Ovary (tissue), 9 donors: Measurements from ENCODE around the gene EPS8L1. TPM values are rescaled to one million over a fixed set of nuclear protein-coding genes. Genes with fewer than 3 reads are reported as not detected.

Source experiments
- DNase-seq, 5 donors: peaks; one replicate each; pipeline ENCODE4 v3.0.0-alpha.2; 2019 to 2020
- H3K27ac ChIP-seq, 2 donors: fragments of 200-600 bp; one replicate each; pipeline versions ENCODE4 v1.5.1 to v1.8.0; 2019 to 2022
- H3K27me3 ChIP-seq: fragments of 200-600 bp; one replicate; pipeline ENCODE4 v1.8.0; 2022
- H3K36me3 ChIP-seq: fragments of 200-600 bp; sonication (generic); one replicate; pipeline ENCODE4 v1.5.1; 2019
- H3K4me1 ChIP-seq: one replicate; pipeline ENCODE4 v1.8.1; 2013; ENCODE audit warnings: mild to moderate bottlenecking, moderate library complexity; ENCODE audit not compliant: insufficient read depth
- H3K4me3 ChIP-seq: fragments of 200-600 bp; sonication (generic); one replicate; pipeline ENCODE4 v1.5.1; 2017
- H3K9me3 ChIP-seq, 2 donors: fragments of 200-600 bp in 1 of 2; sonication (generic) in 1 of 2; one replicate each; pipeline versions ENCODE4 v1.5.1 to v1.8.1; 2013 to 2019; ENCODE audit warnings: mild to moderate bottlenecking in 1 of 2, moderate library complexity in 1 of 2
- EP300 ChIP-seq: sonication (generic); formaldehyde crosslinking; IDR thresholded peaks from one replicate; pipeline ENCODE4 v1.6.1; 2017; ENCODE audit warnings: antibody characterized with exemption
- POLR2A ChIP-seq: fragments of 450-650 bp; IDR thresholded peaks from one replicate; pipeline ENCODE4 v1.6.1; 2017; ENCODE audit warnings: antibody characterized with exemption, mild to moderate bottlenecking, moderate library complexity
- WGBS, 3 donors: extraction: QIAGEN DNeasy Blood & Tissue Kit in 1 of 3; methylation state at CpG; one replicate each; pipeline versions ENCODE4 v1.1.5 to v1.1.7; 2013 to 2017; 5-methylcytosine and 5-hydroxymethylcytosine counted together
- intact Hi-C, 4 donors: fragments of 100-400 bp; cut with DNase I; formaldehyde crosslinking; loops; one replicate each; pipeline versions ENCODE4 v1.11.0 to v1.15.1; 2022 to 2023
- polyA plus RNA-seq, 2 donors: library from polyadenylated mRNA; stranded (reverse); fragments of 200-250 nt in 1 of 2; fragments of 350-450 nt in 1 of 2; fragmentation: Illumina TruSeq in 1 of 2; extraction: RNeasy Lipid Tissue Mini Kit (QIAGEN cat#74804) in 1 of 2; gene quantifications; one replicate each; pipeline ENCODE4 v1.2.3, GENCODE V29; 2013 to 2014
- total RNA-seq, 7 donors: library from RNA; depleted of rRNA in 2 of 7; stranded (reverse); fragments of >200 nt in 2 of 7; fragmentation: NEBNext Ultra II Directional in 3 of 7; extraction: Animal tissue kit (Norgen Biotek cat#: 25700) in 3 of 7; gene quantifications; one replicate each; pipeline versions ENCODE4 v1.1.0 to v1.2.4, GENCODE V29; 2016 to 2023
- TF ChIP-seq, protein P1 (sequence below), 3 donors: fragments of 450-650 bp in 2 of 3; fragments of 200-600 bp in 1 of 3; IDR thresholded peaks; one replicate each; pipeline versions ENCODE4 v1.5.1 to v1.8.0; 2016 to 2022; ENCODE audit warnings: antibody characterized with exemption in 3 of 3, mild to moderate bottlenecking in 1 of 3
- donor health status: DM: no; HTN: no; CAD: no; lungs with moderate emphysema.
- donor health status: DM: no; HTN: no; CAD: no.
- donor health status: Bipolar disorder and iron deficiency.
- donor health status: DM: yes; HTN: yes; CAD: no.
- donor health status: DM: no; HTN: no; CAD: no.
- donor health status: DM: yes; HTN: yes; CAD: no.

Gene EPS8L1
- total and polyA plus RNA-seq, 9 donors: 0.87 to 142 (median 5.1) TPM

DNA sequence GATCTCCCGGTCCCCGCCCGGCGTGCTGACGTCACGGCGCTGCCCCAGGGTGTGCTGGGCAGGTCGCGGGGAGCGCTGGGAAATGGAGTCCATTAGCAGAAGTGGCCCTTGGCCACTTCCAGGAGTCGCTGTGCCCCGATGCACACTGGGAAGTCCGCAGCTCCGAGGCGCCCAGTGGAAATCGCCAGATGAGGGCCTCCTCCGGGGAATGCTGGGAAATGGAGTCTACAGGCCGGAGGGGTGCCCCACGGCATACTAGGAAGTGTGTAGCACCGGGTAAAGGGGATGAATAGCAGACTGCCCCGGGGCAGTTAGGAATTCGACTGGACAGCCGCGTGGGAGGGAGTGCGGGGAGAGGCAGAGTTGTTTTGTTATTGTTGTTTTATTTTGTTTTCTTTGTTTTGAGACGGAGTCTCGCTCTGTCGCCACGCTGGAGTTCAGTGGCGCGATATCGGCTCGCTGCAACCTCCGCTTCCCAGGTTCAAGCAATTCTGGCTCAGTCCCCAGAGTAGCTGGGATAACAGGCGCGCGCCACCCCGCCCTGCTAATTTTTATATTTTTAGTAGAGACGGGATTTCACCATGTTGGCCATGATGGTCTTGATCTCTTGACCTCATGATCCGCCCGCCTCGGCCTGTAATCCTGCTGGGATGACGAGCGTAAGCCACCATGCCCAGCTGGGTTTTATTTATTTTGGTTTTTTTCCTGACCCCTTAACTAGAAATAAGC is 42.2 kb downstream of the EPS8L1 start:
- H3K4me1 ChIP-seq: peaks cover 17% of the 10 kb centered on the region
- TF ChIP-seq, protein P1, sequence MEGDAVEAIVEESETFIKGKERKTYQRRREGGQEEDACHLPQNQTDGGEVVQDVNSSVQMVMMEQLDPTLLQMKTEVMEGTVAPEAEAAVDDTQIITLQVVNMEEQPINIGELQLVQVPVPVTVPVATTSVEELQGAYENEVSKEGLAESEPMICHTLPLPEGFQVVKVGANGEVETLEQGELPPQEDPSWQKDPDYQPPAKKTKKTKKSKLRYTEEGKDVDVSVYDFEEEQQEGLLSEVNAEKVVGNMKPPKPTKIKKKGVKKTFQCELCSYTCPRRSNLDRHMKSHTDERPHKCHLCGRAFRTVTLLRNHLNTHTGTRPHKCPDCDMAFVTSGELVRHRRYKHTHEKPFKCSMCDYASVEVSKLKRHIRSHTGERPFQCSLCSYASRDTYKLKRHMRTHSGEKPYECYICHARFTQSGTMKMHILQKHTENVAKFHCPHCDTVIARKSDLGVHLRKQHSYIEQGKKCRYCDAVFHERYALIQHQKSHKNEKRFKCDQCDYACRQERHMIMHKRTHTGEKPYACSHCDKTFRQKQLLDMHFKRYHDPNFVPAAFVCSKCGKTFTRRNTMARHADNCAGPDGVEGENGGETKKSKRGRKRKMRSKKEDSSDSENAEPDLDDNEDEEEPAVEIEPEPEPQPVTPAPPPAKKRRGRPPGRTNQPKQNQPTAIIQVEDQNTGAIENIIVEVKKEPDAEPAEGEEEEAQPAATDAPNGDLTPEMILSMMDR (IDR thresholded peaks at IDR 0.05): peak in 1 of 3 donors; percentile 28
- peak; percentile 67 for TF ChIP-seq EP300
- no peak for TF ChIP-seq POLR2A
- intact Hi-C loops: loop anchor here in 2 of 4 donors (5.0 to 10.0 kb wide), 3 partner anchors 139 to 557 kb away; partner anchors contain the start of genes EPN1 (in 1 of the 2) and PPP6R1 (in 1 of the 2)
- no peaks in the 10 kb centered on the region for H3K9me3 ChIP-seq
- peak overlapping the region; percentile 61 for H3K4me3 ChIP-seq
- peak overlapping the region; percentile 65 to 76 for H3K27ac ChIP-seq
- no peaks in the 10 kb centered on the region for H3K27me3 ChIP-seq
- no peaks in the 10 kb centered on the region for H3K36me3 ChIP-seq
- WGBS, 3 donors: 1% methylated on average over 34 to 44 of the region's 44 CpGs
- peak; percentile 97 to 99 (median 99) for DNase-seq

DNA sequence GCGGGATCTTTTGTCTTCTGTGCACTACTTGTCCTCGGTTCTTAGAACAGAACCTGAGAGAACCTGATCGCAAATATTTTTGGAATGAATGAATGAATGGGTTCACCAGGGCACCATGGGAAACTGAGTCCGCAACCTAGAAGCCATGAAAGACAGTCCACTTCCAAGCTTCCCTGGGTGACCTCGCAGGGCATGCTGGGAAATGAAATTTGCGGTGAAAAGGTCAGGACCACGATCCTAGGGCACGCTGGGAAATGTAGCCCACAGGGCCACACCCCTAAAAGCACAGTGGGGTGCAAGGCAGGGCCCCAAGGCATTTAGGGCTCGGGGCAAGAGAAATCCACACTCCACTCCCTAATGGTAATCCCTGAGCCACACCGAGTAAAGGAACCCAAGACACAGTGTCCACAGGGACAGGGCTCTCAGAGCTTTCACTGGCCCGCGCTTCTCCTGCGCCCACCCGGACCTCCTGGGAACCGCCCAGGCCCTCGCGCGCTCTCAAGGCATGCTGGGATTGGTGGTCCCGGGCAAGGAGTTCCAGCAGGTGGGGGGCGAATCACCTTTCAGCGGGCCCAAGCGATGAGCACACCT is 42.8 kb downstream of the EPS8L1 start:
- TF ChIP-seq, protein P1 (IDR thresholded peaks at IDR 0.05): no peak
- TF ChIP-seq EP300 (no peak), POLR2A (no peak)
- DNase-seq: peak; percentile 38 to 64 (median 59)
- intact Hi-C loops: loop anchor here in 2 of 4 donors (5.0 to 10.0 kb wide), 3 partner anchors 139 to 556 kb away; partner anchors contain the start of genes EPN1 (in 1 of the 2) and PPP6R1 (in 1 of the 2)
- Histone ChIP-seq H3K4me3 (peak overlapping the region; percentile 55), H3K4me1 (peaks cover 14% of the 10 kb centered on the region), H3K36me3 (no peaks in the 10 kb centered on the region), H3K27me3 (no peaks in the 10 kb centered on the region), H3K27ac (peak overlapping the region; percentile 65 to 76), H3K9me3 (no peaks in the 10 kb centered on the region)
- 13 to 28% (median 23%) methylated on average over 18 to 22 of the region's 22 CpGs for WGBS, 3 donors

DNA sequence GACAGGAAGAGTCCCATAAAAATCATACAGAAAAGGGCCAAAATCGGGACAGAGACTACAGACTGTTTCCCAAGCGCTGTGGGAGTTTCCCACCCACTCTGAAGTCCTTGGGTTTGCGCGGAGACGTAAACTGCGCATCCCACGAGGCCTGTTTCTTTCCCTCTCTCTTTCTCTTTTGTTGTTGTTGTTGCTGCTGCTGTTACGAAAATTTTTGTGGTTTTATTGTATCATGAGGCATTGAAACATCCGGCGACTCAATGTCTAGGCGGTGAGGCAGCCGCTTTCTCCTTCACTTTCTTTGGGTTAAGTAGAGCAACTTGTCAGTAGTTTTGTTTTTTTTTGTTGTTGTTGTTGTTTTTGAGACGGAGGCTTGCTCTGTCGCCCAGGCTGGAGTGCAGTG is 43.4 kb downstream of the EPS8L1 start:
- Histone ChIP-seq H3K4me3 (no peak overlapping the region), H3K36me3 (no peaks in the 10 kb centered on the region), H3K9me3 (no peaks in the 10 kb centered on the region), H3K27me3 (no peaks in the 10 kb centered on the region), H3K27ac (no peak overlapping the region), H3K4me1 (peaks cover 8% of the 10 kb centered on the region)
- 80 to 81% (median 80%) methylated on average over 14 of the region's 14 CpGs for WGBS, 3 donors
- no peak for DNase-seq
- intact Hi-C loops: loop anchor here in 2 of 4 donors (5.0 to 10.0 kb wide), 3 partner anchors 138 to 556 kb away; partner anchors contain the start of genes EPN1 (in 1 of the 2) and PPP6R1 (in 1 of the 2)
- TF ChIP-seq, protein P1 (IDR thresholded peaks at IDR 0.05): no peak
- TF ChIP-seq POLR2A: no peak
- no peak for TF ChIP-seq EP300

DNA sequence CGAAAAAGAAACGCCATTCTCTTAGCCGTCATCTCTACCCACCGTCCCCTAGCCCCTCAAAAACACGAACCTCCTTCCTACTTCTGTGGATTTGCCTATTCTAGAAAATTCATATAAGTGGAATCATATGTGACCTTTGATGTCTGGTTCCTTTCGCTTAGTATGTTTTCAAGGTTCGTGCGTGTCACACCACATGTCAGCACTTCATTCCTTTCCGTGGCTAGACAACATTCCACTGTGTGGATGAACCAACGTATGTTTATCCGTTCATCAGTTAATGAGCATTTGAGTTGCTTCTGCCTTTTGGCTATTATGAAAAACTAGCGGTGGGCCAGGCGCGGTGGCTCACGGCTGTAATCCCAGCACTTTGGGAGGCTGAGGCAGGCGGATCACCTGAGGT is 55.8 kb downstream of the EPS8L1 start:
- Histone ChIP-seq H3K27ac (no peak overlapping the region), H3K27me3 (no peaks in the 10 kb centered on the region), H3K36me3 (no peaks in the 10 kb centered on the region), H3K4me3 (no peak overlapping the region), H3K4me1 (no peaks in the 10 kb centered on the region), H3K9me3 (no peaks in the 10 kb centered on the region)
- 78 to 88% (median 84%) methylated on average over 16 of the region's 16 CpGs for WGBS, 3 donors
- TF ChIP-seq, protein P1 (IDR thresholded peaks at IDR 0.05): no peak
- no peak for TF ChIP-seq EP300
- TF ChIP-seq POLR2A: no peak
- intact Hi-C loops: no loop called here
- DNase-seq: no peak
